HCT116 (cell line): Measurements from ENCODE around the gene TYW1. TPM values are rescaled to one million over a fixed set of nuclear protein-coding genes. Genes with fewer than 3 reads are reported as not detected.
"Not testable (repeated sequence)": the region's sequence is repeated elsewhere in the genome, so short reads cannot be mapped to it uniquely, and the experiment has no call there.

Experiments
- ATAC-seq: fragments of 200-7000 bp; cut with Tn5 transposase; 2 replicates; pipeline ENCODE4 v1.9.1; 2020; ENCODE audit warnings: mild to moderate bottlenecking, moderate library complexity
- BruUV-seq: library from RNA; stranded (reverse); fragments of 400-500 nt; replicated peaks from 2 replicates; lab custom pipeline; 2021; lab: Mats Ljungman, UMichigan
- CTCF ChIA-PET: fragments of 300-600 bp; sonication (Branson Sonifier 250); formaldehyde crosslinking; loops from one replicate; lab custom pipeline; 2021; ENCODE audit warnings: antibody characterized with exemption; lab: Charles Lee
- POLR2A ChIA-PET: fragments of 300-600, 350-600 bp; sonication (Branson Sonifier 250); formaldehyde crosslinking; loops from one replicate; lab custom pipeline; 2021; ENCODE audit warnings: antibody characterized with exemption; lab: Charles Lee
- RAD21 ChIA-PET, 2 experiments: fragments of 300-600 bp; sonication (Branson Sonifier 250); formaldehyde crosslinking; loops; one replicate each; lab custom pipeline; 2023; ENCODE audit warnings: low total read pairs in 2 of 2; ENCODE audit not compliant: uncharacterized antibody in 2 of 2, unreplicated experiment in 2 of 2, low non-redundant PET in 1 of 2; lab: Charles Lee
- DNase-seq: peaks from one replicate; pipeline ENCODE4 v3.0.0-alpha.2; 2010; ENCODE audit warnings: low read depth, low spot score
- H2AFZ ChIP-seq: fragments of 200-600 bp; shearing (Covaris generic), sonication (generic); 2 replicates; pipeline ENCODE4 v1.6.1; 2017; ENCODE audit warnings: low read depth, mixed run types, mixed read lengths, antibody characterized with exemption, low read length; ENCODE audit not compliant: poor library complexity, severe bottlenecking
- H3K27ac ChIP-seq: 2 replicates; pipeline ENCODE4 v1.5.1; 2012; ENCODE audit warnings: low read depth, low read length
- H3K27me3 ChIP-seq: fragments of 200-600 bp; sonication (generic); 2 replicates; pipeline ENCODE4 v1.6.1; 2016; ENCODE audit warnings: mixed run types, low read length, mixed read lengths; ENCODE audit not compliant: insufficient read depth
- H3K36me3 ChIP-seq, 2 experiments: fragments of 200-500 bp in 1 of 2; fragments of 200-600 bp in 1 of 2; sonication (Bioruptor generic) in 1 of 2; sonication (generic) in 1 of 2; 2 replicates each; pipeline versions ENCODE4 v1.5.1 to v1.6.1; 2014 to 2016; ENCODE audit warnings: low read length in 2 of 2, inconsistent platforms in 1 of 2, mixed read lengths in 1 of 2, mixed run types in 1 of 2; ENCODE audit not compliant: insufficient read depth in 2 of 2, control insufficient read depth in 1 of 2
- H3K4me1 ChIP-seq, 2 experiments: fragments of 200-600 bp in 1 of 2; sonication (generic) in 1 of 2; 2 replicates each; pipeline versions ENCODE4 v1.5.1 to v1.6.1; 2012 to 2017; ENCODE audit warnings: low read length in 2 of 2, inconsistent platforms in 1 of 2, mild to moderate bottlenecking in 1 of 2, mixed read lengths in 1 of 2, mixed run types in 1 of 2, moderate library complexity in 1 of 2; ENCODE audit not compliant: insufficient read depth in 2 of 2, control insufficient read depth in 1 of 2
- H3K4me2 ChIP-seq: fragments of 200-600 bp; sonication (generic); 2 replicates; pipeline ENCODE4 v1.6.1; 2017; ENCODE audit warnings: mixed run types, low read length, mixed read lengths
- H3K4me3 ChIP-seq, 2 experiments: fragments of 200-600 bp in 1 of 2; sonication (generic) in 1 of 2; replicated peaks in 1 of 2; 2 replicates each; pipeline ENCODE4 v1.5.1; 2011 to 2016; ENCODE audit warnings: low read length in 2 of 2, control low read depth in 1 of 2, low read depth in 1 of 2, mild to moderate bottlenecking in 1 of 2, mixed read lengths in 1 of 2, mixed run types in 1 of 2
- H3K79me2 ChIP-seq: fragments of 200-600 bp; sonication (generic); 2 replicates; pipeline ENCODE4 v1.6.1; 2017; ENCODE audit warnings: mild to moderate bottlenecking, mixed run types, low read length, moderate library complexity, mixed read lengths; ENCODE audit not compliant: insufficient read depth
- H3K9ac ChIP-seq: fragments of 200-600 bp; sonication (generic); 2 replicates; pipeline ENCODE4 v1.6.1; 2016; ENCODE audit warnings: low read length, mixed read lengths
- H3K9me2 ChIP-seq: fragments of 200-600 bp; sonication (generic), shearing (Covaris generic); 2 replicates; pipeline ENCODE4 v1.6.1; 2017; ENCODE audit warnings: mixed run types, mild to moderate bottlenecking, moderate library complexity; ENCODE audit not compliant: insufficient read depth
- H3K9me3 ChIP-seq, 2 experiments: fragments of 200-500 bp in 1 of 2; fragments of 200-600 bp in 1 of 2; sonication (Bioruptor generic) in 1 of 2; sonication (generic) in 1 of 2; 2 replicates each; pipeline ENCODE4 v1.6.1; 2014 to 2017; ENCODE audit warnings: low read length in 2 of 2, mixed read lengths in 2 of 2, inconsistent platforms in 1 of 2, low read depth in 1 of 2, mild to moderate bottlenecking in 1 of 2, mixed run types in 1 of 2, moderate library complexity in 1 of 2; ENCODE audit not compliant: control insufficient read depth in 1 of 2, insufficient read depth in 1 of 2
- H4K20me1 ChIP-seq: fragments of 200-600 bp; sonication (generic), shearing (Covaris generic); 2 replicates; pipeline ENCODE4 v1.6.1; 2017; ENCODE audit warnings: mixed run types, mild to moderate bottlenecking, moderate library complexity; ENCODE audit not compliant: insufficient read depth
- ELF1 ChIP-seq: IDR thresholded peaks from 2 replicates; pipeline ENCODE4 v1.6.1; 2012; ENCODE audit warnings: low read depth, borderline replicate concordance
- EZH2 ChIP-seq: fragments of 200-600 bp; sonication (generic); IDR thresholded peaks from 2 replicates; pipeline ENCODE4 v1.6.1; 2017; ENCODE audit warnings: antibody characterized with exemption, mixed run types
- POLR2A ChIP-seq: IDR thresholded peaks from 2 replicates; pipeline ENCODE4 v1.7.0; 2011; ENCODE audit warnings: borderline replicate concordance; ENCODE audit not compliant: insufficient read depth, insufficient read length; ENCODE audit errors: extremely low read depth
- POLR2AphosphoS5 ChIP-seq: IDR thresholded peaks from 2 replicates; pipeline ENCODE4 v1.6.1; 2011; ENCODE audit warnings: mild to moderate bottlenecking, low read depth, low read length, moderate library complexity
- SIN3A ChIP-seq: IDR thresholded peaks from 2 replicates; pipeline ENCODE4 v1.6.1; 2012; ENCODE audit warnings: low read depth
- TCF7L2 ChIP-seq: IDR thresholded peaks from 2 replicates; pipeline ENCODE4 v1.7.0; 2011; ENCODE audit warnings: borderline replicate concordance, inconsistent platforms; ENCODE audit not compliant: insufficient read depth, insufficient read length; ENCODE audit errors: extremely low read depth
- YY1 ChIP-seq: IDR thresholded peaks from 2 replicates; pipeline ENCODE4 v1.6.1; 2011; ENCODE audit warnings: low read length, low read depth, moderate library complexity, mild to moderate bottlenecking; ENCODE audit not compliant: insufficient replicate concordance; ENCODE audit errors: extremely low read depth
- ZNF274 ChIP-seq: fragments of 200-500 bp; sonication (Bioruptor generic); IDR thresholded peaks from 2 replicates; pipeline ENCODE4 v1.6.1; 2014; ENCODE audit warnings: mild to moderate bottlenecking, low read depth, low read length, inconsistent platforms
- intact Hi-C: fragments of 100-400 bp; cut with micrococcal nuclease; formaldehyde crosslinking; loops from 2 replicates; pipeline ENCODE4 v1.10.0; 2022
- total RNA-seq: library from RNA; stranded (reverse); gene quantifications from one replicate; pipeline ENCODE4 v1.2.1, GENCODE V29; 2021; ENCODE audit not compliant: unreplicated experiment
- TF ChIP-seq, protein P1 (sequence below), 3 experiments: fragments of 200-600 bp in 1 of 3; sonication (generic) in 1 of 3; IDR thresholded peaks in 2 of 3; conservative IDR thresholded peaks in 1 of 3; 2 replicates each; pipeline ENCODE4 v1.5.1; 2012 to 2017; ENCODE audit warnings: low read depth in 2 of 3, low read length in 2 of 3, antibody characterized with exemption in 1 of 3, borderline replicate concordance in 1 of 3, control low read depth in 1 of 3, mild to moderate bottlenecking in 1 of 3, mixed read lengths in 1 of 3, mixed run types in 1 of 3, moderate library complexity in 1 of 3; ENCODE audit not compliant: insufficient read depth in 1 of 3

Gene TYW1
- total RNA-seq, 1 experiment from 2014 or later, result 16.6 TPM

DNA sequence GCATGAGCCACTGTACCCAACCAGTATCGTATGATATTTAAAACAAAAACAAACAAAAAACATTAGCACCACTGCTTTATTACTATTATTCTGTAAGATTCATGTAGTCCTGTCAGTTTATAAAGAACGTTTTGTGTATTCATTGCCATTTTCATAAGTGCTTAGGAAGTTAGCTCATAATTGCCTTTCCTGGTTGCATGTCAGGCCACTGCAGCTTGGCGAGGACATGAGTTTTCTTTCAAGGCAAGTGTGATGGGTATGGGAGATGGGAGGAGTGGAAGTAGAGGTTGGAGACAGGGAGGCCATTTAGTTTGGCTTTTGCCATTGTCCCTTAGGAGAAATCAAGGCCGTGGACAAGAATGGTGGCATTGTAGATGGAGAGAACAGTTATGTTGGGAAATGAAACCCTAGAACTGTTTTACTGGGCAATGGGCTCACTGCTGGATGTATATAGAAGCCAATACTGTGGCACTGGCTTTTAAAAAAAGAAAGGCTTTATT lies 48.9 kb downstream of the TYW1 start:
- Histone ChIP-seq H3K4me1 (no peaks in the 10 kb centered on the region; a peak in 1 of 4 replicates), H3K36me3 (no peaks in the 10 kb centered on the region), H3K9me2 (no peaks in the 10 kb centered on the region), H3K4me2 (no peak overlapping the region), H3K79me2 (no peaks in the 10 kb centered on the region), H3K9me3 (no peaks in the 10 kb centered on the region), H3K4me3 (no peak overlapping the region), H3K27ac (no peak overlapping the region), H2AFZ (no peak overlapping the region), H3K9ac (no peak overlapping the region), H4K20me1 (no peaks in the 10 kb centered on the region), H3K27me3 (no peaks in the 10 kb centered on the region)
- RAD21 ChIA-PET, result no interaction called here
- DNase-seq (no peak), ATAC-seq (no peak)
- CTCF ChIA-PET, result no interaction called here
- BruUV-seq, result no TSS peak
- no peak for TF ChIP-seq POLR2AphosphoS5
- no peak for TF ChIP-seq ZNF274
- TF ChIP-seq, protein P1, sequence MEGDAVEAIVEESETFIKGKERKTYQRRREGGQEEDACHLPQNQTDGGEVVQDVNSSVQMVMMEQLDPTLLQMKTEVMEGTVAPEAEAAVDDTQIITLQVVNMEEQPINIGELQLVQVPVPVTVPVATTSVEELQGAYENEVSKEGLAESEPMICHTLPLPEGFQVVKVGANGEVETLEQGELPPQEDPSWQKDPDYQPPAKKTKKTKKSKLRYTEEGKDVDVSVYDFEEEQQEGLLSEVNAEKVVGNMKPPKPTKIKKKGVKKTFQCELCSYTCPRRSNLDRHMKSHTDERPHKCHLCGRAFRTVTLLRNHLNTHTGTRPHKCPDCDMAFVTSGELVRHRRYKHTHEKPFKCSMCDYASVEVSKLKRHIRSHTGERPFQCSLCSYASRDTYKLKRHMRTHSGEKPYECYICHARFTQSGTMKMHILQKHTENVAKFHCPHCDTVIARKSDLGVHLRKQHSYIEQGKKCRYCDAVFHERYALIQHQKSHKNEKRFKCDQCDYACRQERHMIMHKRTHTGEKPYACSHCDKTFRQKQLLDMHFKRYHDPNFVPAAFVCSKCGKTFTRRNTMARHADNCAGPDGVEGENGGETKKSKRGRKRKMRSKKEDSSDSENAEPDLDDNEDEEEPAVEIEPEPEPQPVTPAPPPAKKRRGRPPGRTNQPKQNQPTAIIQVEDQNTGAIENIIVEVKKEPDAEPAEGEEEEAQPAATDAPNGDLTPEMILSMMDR (IDR thresholded peaks at IDR 0.05 in 2 of 3, conservative IDR thresholded peaks at IDR 0.05 in 1 of 3; ENCODE audit: borderline replicate concordance in 1 of 3, insufficient read depth in 1 of 3, low read depth in 2 of 3, low read length in 2 of 3), result no peak
- TF ChIP-seq POLR2A, result no peak
- TF ChIP-seq SIN3A, result no peak
- TF ChIP-seq ELF1, result no peak
- no peak for TF ChIP-seq EZH2
- no peak for TF ChIP-seq YY1
- no peak for TF ChIP-seq TCF7L2
- intact Hi-C loops, result no loop called here
- POLR2A ChIA-PET, result no interaction called here

DNA sequence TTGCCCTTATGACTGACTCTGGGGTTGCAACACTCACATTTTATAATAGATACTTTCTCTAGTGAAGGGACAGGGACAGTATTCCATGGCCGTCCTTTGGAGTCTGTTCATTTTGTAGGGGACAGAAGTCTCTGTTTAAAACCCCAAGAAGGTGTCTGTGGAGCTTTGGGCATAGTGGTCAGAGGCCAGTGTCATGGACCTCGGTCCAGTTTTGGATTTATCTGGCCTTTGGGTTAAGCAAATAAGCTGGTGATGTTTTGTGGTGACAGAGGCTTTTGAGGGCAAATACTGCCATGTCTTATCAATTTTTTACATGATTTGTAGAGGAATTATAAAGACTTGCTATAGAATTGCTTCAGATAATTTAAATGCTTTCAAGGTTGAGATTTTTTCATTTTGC lies 50.2 kb downstream of the TYW1 start:
- ATAC-seq, H3K4me2 ChIP-seq, CTCF ChIA-PET: not testable (repeated sequence)

DNA sequence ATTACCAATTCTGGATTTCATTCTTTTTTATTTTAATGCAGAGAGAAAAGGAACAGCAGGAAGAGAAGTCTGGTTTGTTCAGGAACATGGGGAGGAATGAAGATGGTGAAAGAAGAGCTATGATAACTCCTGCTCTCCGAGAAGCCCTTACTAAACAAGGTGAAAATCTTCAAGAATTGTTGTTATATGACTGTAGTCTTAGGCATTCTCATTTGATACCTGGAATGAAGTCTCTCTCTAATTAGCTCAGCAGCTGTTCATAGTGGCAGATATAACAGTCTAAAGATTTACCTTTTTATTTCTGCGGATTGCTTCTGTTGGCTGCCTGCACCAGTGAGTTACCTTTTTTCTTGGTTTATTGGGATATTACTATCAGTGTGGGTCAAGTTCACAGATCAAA lies 53.3 kb downstream of the TYW1 start:
- CTCF ChIA-PET, H3K9me3 ChIP-seq, H3K9me2 ChIP-seq, H3K4me2 ChIP-seq, DNase-seq, H3K9ac ChIP-seq, H3K4me3 ChIP-seq, H3K36me3 ChIP-seq, H4K20me1 ChIP-seq, BruUV-seq, H3K4me1 ChIP-seq, RAD21 ChIA-PET, H3K79me2 ChIP-seq, H2AFZ ChIP-seq, POLR2A ChIA-PET, H3K27me3 ChIP-seq, intact Hi-C loops, ATAC-seq, H3K27ac ChIP-seq: not testable (repeated sequence)

More for the DNA sequence above, 50.2 kb downstream of the TYW1 start:
- H2AFZ ChIP-seq, H3K27ac ChIP-seq, H3K4me3 ChIP-seq, DNase-seq, BruUV-seq, H3K36me3 ChIP-seq, H3K9me2 ChIP-seq, H3K4me1 ChIP-seq, POLR2A ChIA-PET, H4K20me1 ChIP-seq, H3K79me2 ChIP-seq, H3K27me3 ChIP-seq, RAD21 ChIA-PET, H3K9me3 ChIP-seq, intact Hi-C loops, H3K9ac ChIP-seq: not testable (repeated sequence)
